ENCODE results near the gene RUBCN.

GRCh38 chr3:197748597-197749314, 12.1 kb upstream of the RUBCN start:
- TF ChIP-seq CTCF (IDR thresholded peaks at IDR 0.05), result no peak
- TF ChIP-seq EP300 (IDR thresholded peaks at IDR 0.05), result no peak
- TF ChIP-seq POLR2A (IDR thresholded peaks at IDR 0.05), result no peak
